GM12878 (cell line): ENCODE results near the gene ALG11. TPM values are rescaled to one million over a fixed set of nuclear protein-coding genes. Genes with fewer than 3 reads are reported as not detected.

Experiments used
- ATAC-seq: fragments of 200-7000 bp; cut with Tn5 transposase; 3 replicates; pipeline ENCODE4 v1.9.1; 2020; ENCODE audit warnings: mild to moderate bottlenecking, moderate library complexity
- BruUV-seq: library from RNA; stranded (reverse); fragments of 400-500 nt; replicated peaks from 2 replicates; lab custom pipeline; 2021; lab: Mats Ljungman, UMichigan
- CTCF ChIA-PET: fragments of 300-600 bp; sonication (Branson Sonifier 250); formaldehyde crosslinking; extraction: SDS; loops from one replicate; lab custom pipeline; 2021; ENCODE audit warnings: inconsistent platforms; lab: Yijun Ruan, JAX
- POLR2A ChIA-PET: fragments of 350-600 bp; formaldehyde crosslinking; extraction: SDS; loops from one replicate; lab custom pipeline; 2021; ENCODE audit warnings: inconsistent platforms; lab: Charles Lee
- RAD21 ChIA-PET: fragments of 300-600 bp; sonication (Branson Sonifier 250); formaldehyde crosslinking; loops from one replicate; lab custom pipeline; 2023; ENCODE audit warnings: antibody characterized with exemption; ENCODE audit not compliant: unreplicated experiment; lab: Charles Lee
- SMC1A ChIA-PET: fragments of 300-600 bp; sonication (Branson Sonifier 250); formaldehyde crosslinking; loops from one replicate; lab custom pipeline; 2023; ENCODE audit not compliant: unreplicated experiment, uncharacterized antibody; lab: Charles Lee
- DNase-seq: peaks from one replicate; pipeline ENCODE4 v3.0.0-alpha.2; 2011; ENCODE audit warnings: low read depth, low spot score
- FAIRE-seq: peaks from 3 replicates; lab custom pipeline; 2011; peaks lifted over from hg19 to GRCh38; lab: Jason Lieb, UNC
- H2AFZ ChIP-seq: 2 replicates; pipeline ENCODE4 v1.6.0; 2011; ENCODE audit warnings: low read depth, low read length, control low read depth; ENCODE audit not compliant: control insufficient read depth
- H3K27ac ChIP-seq: 2 replicates; pipeline ENCODE4 v1.5.1; 2011; ENCODE audit warnings: control low read depth; ENCODE audit not compliant: control insufficient read depth, insufficient read depth
- H3K27me3 ChIP-seq, 2 experiments: replicated peaks in 1 of 2; 2 replicates each; pipeline versions ENCODE4 v1.6.0 to v1.6.1; 2011; ENCODE audit warnings: low read length in 1 of 2; ENCODE audit not compliant: control insufficient read depth in 2 of 2, insufficient read depth in 2 of 2
- H3K36me3 ChIP-seq, 2 experiments: 2 replicates each; pipeline ENCODE4 v1.5.1; 2011; ENCODE audit warnings: low read length in 1 of 2; ENCODE audit not compliant: control insufficient read depth in 2 of 2, insufficient read depth in 2 of 2
- H3K4me1 ChIP-seq: 2 replicates; pipeline ENCODE4 v1.6.1; 2011; ENCODE audit warnings: mild to moderate bottlenecking, low read length, moderate library complexity, mixed read lengths; ENCODE audit not compliant: control insufficient read depth, insufficient read depth
- H3K4me2 ChIP-seq: 2 replicates; pipeline ENCODE4 v1.6.0; 2011; ENCODE audit warnings: control low read depth; ENCODE audit not compliant: control insufficient read depth, insufficient read depth
- H3K4me3 ChIP-seq: fragments of 200-600 bp; sonication (generic); 2 replicates; pipeline ENCODE4 v1.5.1; 2016
- H3K79me2 ChIP-seq: 2 replicates; pipeline ENCODE4 v1.6.0; 2011; ENCODE audit warnings: low read length; ENCODE audit not compliant: control insufficient read depth, insufficient read depth
- H3K9ac ChIP-seq: 2 replicates; pipeline ENCODE4 v1.8.0; 2011; ENCODE audit warnings: low read length, control low read depth, mixed read lengths; ENCODE audit not compliant: control insufficient read depth, insufficient read depth
- H3K9me3 ChIP-seq: replicated peaks from 3 replicates; pipeline ENCODE4 v1.5.1; 2011; ENCODE audit warnings: mild to moderate bottlenecking, low read length; ENCODE audit not compliant: control insufficient read depth, insufficient read depth
- H4K20me1 ChIP-seq: 2 replicates; pipeline ENCODE4 v1.6.0; 2011; ENCODE audit not compliant: control insufficient read depth, insufficient read depth
- CBX5 ChIP-seq: sonication (generic); IDR thresholded peaks from 2 replicates; pipeline ENCODE4 v1.6.1; 2016; ENCODE audit warnings: low read depth, moderate library complexity, mild to moderate bottlenecking, inconsistent platforms
- MXI1 ChIP-seq: fragments of 150-350 bp; IDR thresholded peaks from 2 replicates; pipeline ENCODE4 v1.6.1; 2011; ENCODE audit warnings: low read depth, mild to moderate bottlenecking, inconsistent platforms, low read length, improper control_type of control experiment
- MYC ChIP-seq: IDR thresholded peaks from 2 replicates; pipeline ENCODE4 v1.6.1; 2011; ENCODE audit warnings: mild to moderate bottlenecking, low read length, moderate library complexity, inconsistent platforms; ENCODE audit not compliant: insufficient read depth, insufficient replicate concordance, insufficient read length, severe bottlenecking
- ZZZ3 ChIP-seq: IDR thresholded peaks from 2 replicates; pipeline ENCODE4 v1.6.1; 2011; ENCODE audit warnings: low read depth; ENCODE audit not compliant: control insufficient read depth, insufficient read length
- WGBS: methylation state at CpG from one replicate; pipeline ENCODE4 v1.1.6; 2016; ENCODE audit warnings: low lambda C conversion rate; ENCODE audit not compliant: insufficient replicate concordance, insufficient coverage; ENCODE audit errors: missing lambda C conversion rate; 5-methylcytosine and 5-hydroxymethylcytosine counted together
- in situ Hi-C: fragments of 300-500 bp; cut with MboI; formaldehyde crosslinking; loops from 9 replicates; pipeline ENCODE4 v1.14.3; 2018; ENCODE audit warnings: mixed read lengths
- intact Hi-C: fragments of 100-400 bp; cut with micrococcal nuclease; formaldehyde crosslinking; loops from one replicate; pipeline ENCODE4 v1.14.2; 2022; ENCODE audit not compliant: unreplicated experiment
- polyA plus RNA-seq, 11 experiments: library from polyadenylated mRNA; depleted of rRNA in 4 of 11; unstranded in 6 of 11; stranded (reverse) in 5 of 11; fragments of >200 nt; fragmentation: Nextera tagmentation in 4 of 11; fragmentation: Illumina TruSeq in 1 of 11; extraction: Ambion mirVana in 4 of 11; extraction: Trizol in 1 of 11; gene quantifications; 1 replicate in 1 of 11; 2 replicates in 10 of 11; pipeline versions ENCODE4 v1.2.1 to v1.2.3, GENCODE V29; 2011 to 2016; ENCODE audit warnings: inconsistent platforms in 2 of 11, missing spikeins in 2 of 11, low read depth in 1 of 11
- total RNA-seq, 4 experiments: library from RNA; depleted of rRNA in 3 of 4; stranded (reverse); fragments of >200 nt in 3 of 4; fragmentation: Illumina TruSeq in 1 of 4; extraction: Trizol in 1 of 4; gene quantifications; 2 replicates each; pipeline versions ENCODE4 v1.2.1 to v1.2.3, GENCODE V29; 2013 to 2021
- TF ChIP-seq, protein P1 (sequence below): IDR thresholded peaks from 2 replicates; pipeline ENCODE4 v1.6.1; 2012; ENCODE audit warnings: low read depth, low read length, improper control_type of control experiment
- TF ChIP-seq, protein P2 (sequence below): fragments of 450-650 bp; formaldehyde crosslinking; IDR thresholded peaks from 2 replicates; pipeline ENCODE4 v1.5.0; 2022; ENCODE audit warnings: mild to moderate bottlenecking, missing genetic modification characterization
- TF ChIP-seq, protein P3 (sequence below): IDR thresholded peaks from 2 replicates; pipeline ENCODE4 v1.6.1; 2012; ENCODE audit warnings: mild to moderate bottlenecking, low read depth, low read length
- TF ChIP-seq, protein P4 (sequence below): fragments of 150-350 bp; IDR thresholded peaks from 2 replicates; pipeline ENCODE4 v1.6.1; 2014; ENCODE audit warnings: mild to moderate bottlenecking, low read depth, low read length
- TF ChIP-seq, protein P5 (sequence below): IDR thresholded peaks from 2 replicates; pipeline ENCODE4 v1.6.1; 2011; ENCODE audit warnings: low read depth, mild to moderate bottlenecking, low read length, moderate library complexity, borderline replicate concordance; ENCODE audit errors: extremely low read depth

The ALG11 gene
- total and polyA plus RNA-seq, 10 of the 15 experiments (the other 5 are each of a cell fraction or from before 2014, with no cell fraction given) = 8.4 to 27.7 (median 15.6) TPM

DNA sequence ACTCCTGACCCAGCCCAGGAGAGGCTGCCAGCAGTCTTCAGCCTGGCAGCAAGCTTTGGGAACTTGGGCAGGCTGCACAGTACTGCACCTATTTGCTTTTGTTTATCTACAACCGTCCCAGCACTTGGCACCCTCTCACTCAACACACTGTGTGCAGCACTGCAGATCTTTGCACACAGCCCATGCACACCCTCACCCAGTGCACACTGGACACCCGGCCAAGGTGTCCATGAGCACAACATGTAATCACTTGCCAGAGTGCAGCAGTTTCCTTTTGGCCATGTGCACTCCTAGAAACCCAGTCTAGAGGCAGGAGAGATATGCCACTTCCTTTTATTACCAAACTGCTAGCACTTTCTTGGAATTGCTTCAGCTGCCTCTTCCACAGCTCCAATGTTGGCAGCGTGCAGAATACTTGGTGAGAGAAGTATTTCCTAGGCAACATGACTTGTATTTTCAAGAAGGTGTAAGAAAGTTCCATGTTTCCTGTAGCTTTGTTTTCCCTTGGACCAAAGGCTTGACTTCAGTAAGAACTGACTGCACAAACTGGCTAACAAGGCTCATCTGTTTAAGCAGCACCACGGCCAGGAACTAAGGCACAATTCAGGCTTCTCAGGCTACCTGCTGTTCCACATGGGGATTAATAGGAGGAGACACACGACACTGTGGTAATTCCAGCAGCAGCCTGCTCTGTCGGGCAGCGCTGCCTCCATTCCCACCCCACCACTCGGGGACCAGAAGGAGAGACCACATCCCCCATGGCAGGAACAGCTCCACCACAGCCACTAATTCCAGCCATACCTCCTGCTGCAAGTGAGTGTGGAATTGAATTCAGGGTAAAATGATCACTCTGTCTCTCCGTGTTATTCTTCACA lies 16.3 kb upstream of the ALG11 start:
- H3K9ac ChIP-seq = no peak overlapping the region
- ChIA-PET SMC1A (interaction anchor here (0.5 kb wide), 1 partner anchor 12 kb away, joined by 3 read pairs; no protein-coding TSS in a partner anchor), POLR2A (no interaction called here), CTCF (interaction anchor here (1.3 kb wide), 1 partner anchor 15 kb away, joined by 3 read pairs; no protein-coding TSS in a partner anchor), RAD21 (no interaction called here)
- FAIRE-seq (no peak), DNase-seq (no peak), ATAC-seq (peak; percentile 21; the same call in 1 of the 3 replicates)
- H3K9me3 ChIP-seq = no peaks in the 10 kb centered on the region
- H3K4me1 ChIP-seq = no peaks in the 10 kb centered on the region
- no peaks in the 10 kb centered on the region for H3K79me2 ChIP-seq
- H4K20me1 ChIP-seq = no peaks in the 10 kb centered on the region
- no peak overlapping the region for H2AFZ ChIP-seq
- no peaks in the 10 kb centered on the region for H3K36me3 ChIP-seq
- in situ Hi-C loops (no loop called here), intact Hi-C loops (loop anchor here (5.0 kb wide), 1 partner anchor 99 kb away; no protein-coding TSS in a partner anchor)
- WGBS = 18% methylated on average over 9 of the region's 9 CpGs
- H3K27me3 ChIP-seq = peaks cover 3 to 11% of the 10 kb centered on the region in 2 experiments; a peak in 3 of 4 replicates
- BruUV-seq = no TSS peak
- no peak overlapping the region for H3K4me3 ChIP-seq
- H3K4me2 ChIP-seq = no peak overlapping the region
- H3K27ac ChIP-seq = no peak overlapping the region
- TF ChIP-seq MXI1 (no peak), ZZZ3 (no peak), MYC (no peak), CBX5 (no peak)
- TF ChIP-seq, protein P1, sequence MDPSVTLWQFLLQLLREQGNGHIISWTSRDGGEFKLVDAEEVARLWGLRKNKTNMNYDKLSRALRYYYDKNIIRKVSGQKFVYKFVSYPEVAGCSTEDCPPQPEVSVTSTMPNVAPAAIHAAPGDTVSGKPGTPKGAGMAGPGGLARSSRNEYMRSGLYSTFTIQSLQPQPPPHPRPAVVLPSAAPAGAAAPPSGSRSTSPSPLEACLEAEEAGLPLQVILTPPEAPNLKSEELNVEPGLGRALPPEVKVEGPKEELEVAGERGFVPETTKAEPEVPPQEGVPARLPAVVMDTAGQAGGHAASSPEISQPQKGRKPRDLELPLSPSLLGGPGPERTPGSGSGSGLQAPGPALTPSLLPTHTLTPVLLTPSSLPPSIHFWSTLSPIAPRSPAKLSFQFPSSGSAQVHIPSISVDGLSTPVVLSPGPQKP = no peak
- TF ChIP-seq, protein P2, sequence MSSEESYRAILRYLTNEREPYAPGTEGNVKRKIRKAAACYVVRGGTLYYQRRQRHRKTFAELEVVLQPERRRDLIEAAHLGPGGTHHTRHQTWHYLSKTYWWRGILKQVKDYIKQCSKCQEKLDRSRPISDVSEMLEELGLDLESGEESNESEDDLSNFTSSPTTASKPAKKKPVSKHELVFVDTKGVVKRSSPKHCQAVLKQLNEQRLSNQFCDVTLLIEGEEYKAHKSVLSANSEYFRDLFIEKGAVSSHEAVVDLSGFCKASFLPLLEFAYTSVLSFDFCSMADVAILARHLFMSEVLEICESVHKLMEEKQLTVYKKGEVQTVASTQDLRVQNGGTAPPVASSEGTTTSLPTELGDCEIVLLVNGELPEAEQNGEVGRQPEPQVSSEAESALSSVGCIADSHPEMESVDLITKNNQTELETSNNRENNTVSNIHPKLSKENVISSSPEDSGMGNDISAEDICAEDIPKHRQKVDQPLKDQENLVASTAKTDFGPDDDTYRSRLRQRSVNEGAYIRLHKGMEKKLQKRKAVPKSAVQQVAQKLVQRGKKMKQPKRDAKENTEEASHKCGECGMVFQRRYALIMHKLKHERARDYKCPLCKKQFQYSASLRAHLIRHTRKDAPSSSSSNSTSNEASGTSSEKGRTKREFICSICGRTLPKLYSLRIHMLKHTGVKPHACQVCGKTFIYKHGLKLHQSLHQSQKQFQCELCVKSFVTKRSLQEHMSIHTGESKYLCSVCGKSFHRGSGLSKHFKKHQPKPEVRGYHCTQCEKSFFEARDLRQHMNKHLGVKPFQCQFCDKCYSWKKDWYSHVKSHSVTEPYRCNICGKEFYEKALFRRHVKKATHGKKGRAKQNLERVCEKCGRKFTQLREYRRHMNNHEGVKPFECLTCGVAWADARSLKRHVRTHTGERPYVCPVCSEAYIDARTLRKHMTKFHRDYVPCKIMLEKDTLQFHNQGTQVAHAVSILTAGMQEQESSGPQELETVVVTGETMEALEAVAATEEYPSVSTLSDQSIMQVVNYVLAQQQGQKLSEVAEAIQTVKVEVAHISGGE (CRISPR knock-in tag) = no peak
- TF ChIP-seq, protein P3, sequence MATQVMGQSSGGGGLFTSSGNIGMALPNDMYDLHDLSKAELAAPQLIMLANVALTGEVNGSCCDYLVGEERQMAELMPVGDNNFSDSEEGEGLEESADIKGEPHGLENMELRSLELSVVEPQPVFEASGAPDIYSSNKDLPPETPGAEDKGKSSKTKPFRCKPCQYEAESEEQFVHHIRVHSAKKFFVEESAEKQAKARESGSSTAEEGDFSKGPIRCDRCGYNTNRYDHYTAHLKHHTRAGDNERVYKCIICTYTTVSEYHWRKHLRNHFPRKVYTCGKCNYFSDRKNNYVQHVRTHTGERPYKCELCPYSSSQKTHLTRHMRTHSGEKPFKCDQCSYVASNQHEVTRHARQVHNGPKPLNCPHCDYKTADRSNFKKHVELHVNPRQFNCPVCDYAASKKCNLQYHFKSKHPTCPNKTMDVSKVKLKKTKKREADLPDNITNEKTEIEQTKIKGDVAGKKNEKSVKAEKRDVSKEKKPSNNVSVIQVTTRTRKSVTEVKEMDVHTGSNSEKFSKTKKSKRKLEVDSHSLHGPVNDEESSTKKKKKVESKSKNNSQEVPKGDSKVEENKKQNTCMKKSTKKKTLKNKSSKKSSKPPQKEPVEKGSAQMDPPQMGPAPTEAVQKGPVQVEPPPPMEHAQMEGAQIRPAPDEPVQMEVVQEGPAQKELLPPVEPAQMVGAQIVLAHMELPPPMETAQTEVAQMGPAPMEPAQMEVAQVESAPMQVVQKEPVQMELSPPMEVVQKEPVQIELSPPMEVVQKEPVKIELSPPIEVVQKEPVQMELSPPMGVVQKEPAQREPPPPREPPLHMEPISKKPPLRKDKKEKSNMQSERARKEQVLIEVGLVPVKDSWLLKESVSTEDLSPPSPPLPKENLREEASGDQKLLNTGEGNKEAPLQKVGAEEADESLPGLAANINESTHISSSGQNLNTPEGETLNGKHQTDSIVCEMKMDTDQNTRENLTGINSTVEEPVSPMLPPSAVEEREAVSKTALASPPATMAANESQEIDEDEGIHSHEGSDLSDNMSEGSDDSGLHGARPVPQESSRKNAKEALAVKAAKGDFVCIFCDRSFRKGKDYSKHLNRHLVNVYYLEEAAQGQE = no peak
- TF ChIP-seq, protein P4, sequence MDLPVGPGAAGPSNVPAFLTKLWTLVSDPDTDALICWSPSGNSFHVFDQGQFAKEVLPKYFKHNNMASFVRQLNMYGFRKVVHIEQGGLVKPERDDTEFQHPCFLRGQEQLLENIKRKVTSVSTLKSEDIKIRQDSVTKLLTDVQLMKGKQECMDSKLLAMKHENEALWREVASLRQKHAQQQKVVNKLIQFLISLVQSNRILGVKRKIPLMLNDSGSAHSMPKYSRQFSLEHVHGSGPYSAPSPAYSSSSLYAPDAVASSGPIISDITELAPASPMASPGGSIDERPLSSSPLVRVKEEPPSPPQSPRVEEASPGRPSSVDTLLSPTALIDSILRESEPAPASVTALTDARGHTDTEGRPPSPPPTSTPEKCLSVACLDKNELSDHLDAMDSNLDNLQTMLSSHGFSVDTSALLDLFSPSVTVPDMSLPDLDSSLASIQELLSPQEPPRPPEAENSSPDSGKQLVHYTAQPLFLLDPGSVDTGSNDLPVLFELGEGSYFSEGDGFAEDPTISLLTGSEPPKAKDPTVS = no peak
- TF ChIP-seq, protein P5, sequence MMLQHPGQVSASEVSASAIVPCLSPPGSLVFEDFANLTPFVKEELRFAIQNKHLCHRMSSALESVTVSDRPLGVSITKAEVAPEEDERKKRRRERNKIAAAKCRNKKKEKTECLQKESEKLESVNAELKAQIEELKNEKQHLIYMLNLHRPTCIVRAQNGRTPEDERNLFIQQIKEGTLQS = no peak
